Activated T-cell treated with anti-CD3 and anti-CD28 coated beads for 4 hours (primary cell): Measurements from ENCODE around the gene B4GAT1.
"Not testable (repeated sequence)": the region's sequence is repeated elsewhere in the genome, so short reads cannot be mapped to it uniquely, and the experiment has no call there.

Experiments used
- DNase-seq: peaks from one replicate; pipeline ENCODE4 v3.0.0-alpha.2; 2020

The B4GAT1 gene

DNA sequence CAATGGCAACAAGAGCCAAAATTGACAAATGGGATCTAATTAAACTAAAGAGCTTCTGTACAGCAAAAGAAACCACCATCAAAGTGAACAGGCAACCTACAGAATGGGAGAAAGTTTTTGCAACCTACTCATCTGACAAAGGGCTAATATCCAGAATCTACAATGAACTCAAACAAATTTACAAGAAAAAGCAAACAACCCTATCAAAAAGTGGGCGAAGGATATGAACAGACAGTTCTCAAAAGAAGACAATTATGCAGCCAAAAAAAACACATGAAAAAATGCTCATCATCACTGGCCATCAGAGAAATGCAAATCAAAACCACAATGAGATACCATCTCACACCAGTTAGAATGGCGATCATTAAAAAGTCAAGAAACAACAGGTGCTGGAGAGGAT lies 27.1 kb downstream of the B4GAT1 start:
- DNase-seq = not testable (repeated sequence)

DNA sequence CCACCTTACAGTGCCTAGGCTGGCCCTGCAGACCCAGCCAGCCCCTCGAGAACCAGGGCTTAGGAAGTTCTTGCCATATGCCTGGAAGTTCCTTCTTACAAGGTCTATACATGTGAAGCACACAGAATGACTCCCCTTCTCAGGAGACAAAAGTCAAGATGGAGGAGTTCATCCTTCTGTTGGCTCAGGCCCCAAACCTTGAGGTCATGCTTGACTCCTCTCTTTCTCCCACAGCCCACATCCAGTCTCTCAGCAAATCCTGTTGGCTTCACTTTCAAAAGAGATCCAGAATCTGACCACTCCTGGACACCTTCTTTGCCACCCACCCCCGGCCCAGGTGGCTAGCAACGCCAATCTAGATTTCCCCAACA lies 28.8 kb downstream of the B4GAT1 start:
- no peak for DNase-seq

DNA sequence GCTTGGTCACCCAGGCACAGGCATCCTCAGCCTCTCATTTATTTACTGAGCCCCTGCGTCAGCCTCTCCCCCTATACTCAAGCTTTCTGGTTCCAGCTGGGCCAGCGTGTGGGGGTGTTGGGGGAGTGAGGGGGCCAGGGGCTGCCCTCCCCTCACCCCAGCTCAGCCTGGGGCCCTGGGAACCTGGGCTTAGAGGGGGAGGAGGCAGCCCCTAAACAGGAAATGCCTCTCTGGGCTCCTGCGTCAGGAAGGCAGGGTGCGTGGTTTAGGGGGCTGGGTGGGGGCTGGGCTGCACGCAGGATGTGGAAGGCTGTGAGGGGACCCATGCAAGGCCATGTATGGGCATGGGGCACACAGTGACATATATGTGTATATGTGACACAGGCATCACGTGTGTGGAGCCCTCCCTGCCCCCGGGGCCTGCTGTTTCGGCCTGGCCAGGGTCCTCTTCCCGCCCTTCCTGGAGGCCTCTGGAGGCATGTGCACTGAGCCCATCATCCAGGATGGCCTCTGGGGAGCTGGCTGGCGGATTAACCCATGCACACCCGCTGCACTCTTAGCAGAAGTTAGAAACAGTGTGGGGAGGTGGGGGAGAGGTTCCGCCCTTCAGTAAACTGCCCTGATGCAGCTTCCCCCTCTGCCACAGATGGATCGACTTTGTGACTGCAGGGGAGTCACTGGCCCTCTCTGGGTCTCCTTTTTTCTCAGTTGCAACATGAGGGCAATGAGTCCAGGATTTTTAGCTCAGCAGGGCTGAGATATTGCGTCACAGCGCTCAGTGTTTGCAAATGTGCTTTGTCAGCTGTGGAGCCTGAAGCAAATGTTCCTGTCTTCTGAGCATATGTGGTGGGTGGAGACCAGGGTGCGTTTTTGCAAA lies 29.5 kb downstream of the B4GAT1 start:
- DNase-seq = no peak

DNA sequence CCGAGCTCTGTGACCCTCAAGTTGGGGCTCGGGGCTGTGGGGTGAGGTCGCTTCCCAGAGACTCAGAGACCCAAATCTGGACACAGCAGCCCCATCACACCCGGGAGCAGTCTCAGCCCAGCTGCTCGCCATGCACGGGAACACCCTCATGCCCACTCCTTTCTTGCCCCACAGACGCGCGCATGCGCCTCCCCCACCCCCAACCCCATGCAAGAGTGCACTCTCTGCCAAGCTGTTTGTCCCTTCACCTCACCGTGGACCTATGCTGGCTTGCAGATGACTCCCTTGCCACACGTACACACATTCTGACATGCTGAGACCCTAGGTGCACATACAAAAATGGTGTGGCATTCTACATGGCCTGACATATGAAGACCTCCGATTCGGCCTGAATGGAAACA lies 30.1 kb downstream of the B4GAT1 start:
- DNase-seq = no peak

DNA sequence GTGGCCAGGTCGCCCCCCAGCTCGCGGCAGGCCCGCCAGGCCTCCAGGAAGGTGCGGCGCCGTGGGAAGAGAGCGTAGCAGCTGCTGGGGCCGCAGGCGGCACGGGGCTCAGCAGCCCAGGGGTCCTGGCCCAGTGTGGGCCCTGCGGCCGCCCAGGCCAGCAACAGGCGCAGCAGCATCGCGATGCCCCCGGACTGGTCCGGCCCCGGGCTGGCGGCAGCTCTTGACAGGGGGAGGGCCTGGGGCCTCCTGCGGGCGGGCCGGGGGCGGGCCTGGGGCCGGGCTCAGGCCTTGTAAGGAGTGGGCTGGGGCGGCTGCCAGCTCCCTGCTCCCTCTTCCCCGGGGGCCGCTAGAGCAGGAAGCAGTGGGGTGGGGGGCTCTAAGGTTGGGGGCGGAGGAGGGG lies 30.6 kb downstream of the B4GAT1 start, which contains the start of gene CD248:
Gene CD248 (minus strand): TSS at position 196 of the 403 bp plus-strand sequence. CDS start 17 bp downstream, at position 179.
- DNase-seq = no peak

DNA sequence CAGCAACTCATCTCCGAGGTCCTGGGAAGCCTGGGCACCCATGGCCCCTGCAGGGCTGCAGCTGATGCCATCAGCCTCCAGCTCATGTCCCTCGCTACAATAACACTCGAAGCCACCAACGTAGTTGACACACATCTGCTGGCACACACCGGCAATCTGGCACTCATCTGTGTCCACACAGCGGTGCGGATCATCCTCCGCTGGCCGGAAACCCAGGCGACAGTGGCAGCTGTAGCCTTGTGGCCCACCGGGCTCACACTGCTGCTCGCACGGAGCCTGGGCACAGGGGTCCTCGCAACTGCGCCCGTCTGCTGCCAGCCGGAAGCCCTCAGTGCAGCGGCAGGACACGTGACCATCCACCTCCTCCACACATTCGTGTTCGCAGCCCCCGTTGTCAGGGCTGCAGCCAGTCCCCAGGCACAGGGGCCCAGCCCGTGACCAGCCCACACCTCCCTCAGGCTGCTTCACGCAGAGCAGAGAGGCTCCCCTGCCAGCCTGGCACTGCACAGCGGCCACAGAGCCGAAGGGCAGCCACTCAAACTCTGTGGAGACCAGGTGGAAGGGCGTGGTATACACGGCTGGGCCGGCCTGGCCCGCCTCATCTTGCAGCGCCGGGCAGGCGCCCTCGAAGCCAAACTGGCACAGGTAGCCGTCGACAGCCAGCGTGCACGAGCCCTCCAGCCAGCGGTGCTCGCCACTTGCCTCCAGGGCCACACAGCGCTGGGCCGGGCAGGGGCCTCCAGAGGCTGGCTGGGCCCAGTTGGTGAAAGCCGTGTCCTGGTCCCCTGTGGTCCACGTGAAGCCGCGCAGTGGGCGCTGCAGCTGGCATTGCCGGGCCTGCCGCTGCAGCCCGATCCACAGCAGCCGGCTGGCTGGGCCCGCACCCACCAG lies 31.3 kb downstream of the B4GAT1 start:
- DNase-seq = no peak

DNA sequence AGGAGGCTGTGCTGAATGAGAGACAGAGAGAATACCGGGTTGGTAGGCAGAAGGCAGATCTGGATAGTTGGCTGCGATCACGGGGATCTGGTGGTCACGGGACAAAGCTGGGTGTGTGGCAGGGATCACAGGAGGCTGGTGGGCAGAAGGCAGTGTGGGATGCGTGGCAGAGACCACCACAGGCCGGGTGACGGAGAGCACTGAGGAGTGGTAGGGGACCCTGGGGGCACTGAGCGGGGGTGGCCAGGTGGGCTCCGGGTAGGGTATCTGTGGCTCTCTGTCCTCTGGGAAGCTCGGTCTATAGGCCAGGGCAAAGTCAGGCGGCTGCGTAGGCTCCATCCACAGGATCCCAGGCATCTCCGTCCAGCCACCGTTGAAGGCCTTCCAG lies 31.9 kb downstream of the B4GAT1 start:
- DNase-seq = no peak

DNA sequence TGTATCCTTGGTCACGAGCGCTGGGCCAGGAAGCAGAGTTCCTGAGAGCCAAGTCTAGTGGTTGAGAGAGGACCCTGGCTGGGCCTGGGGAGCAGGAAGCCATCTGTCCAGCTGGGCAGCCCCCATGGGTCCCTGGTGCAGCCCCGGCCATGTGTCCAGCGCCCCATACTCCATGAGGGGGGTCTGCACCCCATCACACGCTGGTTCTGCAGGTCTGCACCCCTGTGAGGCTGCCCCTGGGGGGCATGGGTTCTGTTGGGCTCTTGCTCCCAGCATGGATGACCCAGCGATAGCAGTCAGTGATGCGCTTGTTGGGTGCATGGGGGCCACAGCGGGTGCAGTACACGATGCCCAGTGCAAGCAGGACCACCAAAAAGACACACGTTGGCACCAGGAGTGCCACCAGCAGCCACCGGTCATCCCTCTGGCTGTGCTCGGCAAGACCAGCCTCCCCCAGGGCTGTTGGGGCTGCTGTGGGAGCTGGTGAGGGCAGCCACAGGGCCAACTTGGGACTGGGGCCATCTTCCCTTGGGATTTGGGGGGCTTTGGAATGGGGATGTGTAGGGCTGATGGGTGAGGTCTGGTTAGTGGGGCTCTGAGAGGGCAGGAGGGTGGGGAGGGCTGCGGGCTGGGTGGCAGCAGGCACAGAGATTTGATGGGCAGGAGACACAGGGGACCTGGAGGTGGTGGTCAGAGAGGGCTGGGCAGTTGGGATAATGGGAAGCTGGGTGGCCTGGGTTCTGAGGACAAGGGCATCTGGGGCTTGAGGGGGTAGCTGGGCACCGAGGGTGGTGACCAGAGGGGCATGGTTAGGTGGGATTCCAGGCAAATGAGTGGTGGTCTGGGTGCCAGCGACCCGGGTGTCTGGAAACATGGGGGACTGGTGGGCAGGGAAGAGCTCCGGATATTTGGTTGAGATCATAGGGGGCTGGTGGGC lies 32.6 kb downstream of the B4GAT1 start:
- DNase-seq = no peak

DNA sequence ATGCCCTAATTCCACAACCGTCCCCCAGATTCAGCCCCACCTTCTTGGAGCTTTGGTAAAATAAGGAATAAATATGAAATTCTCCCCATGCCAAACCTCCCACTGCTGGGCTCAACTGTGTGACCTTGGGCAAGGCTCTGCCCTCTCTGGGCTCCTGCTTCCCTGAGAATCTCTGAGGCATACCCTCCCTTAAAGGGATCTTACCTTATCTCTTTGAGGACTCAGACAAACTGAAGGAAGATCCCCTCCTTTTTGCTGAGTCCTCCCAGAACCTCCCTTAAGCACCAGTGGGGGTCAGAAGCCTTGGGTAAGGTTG lies 33.3 kb downstream of the B4GAT1 start:
- no peak for DNase-seq

DNA sequence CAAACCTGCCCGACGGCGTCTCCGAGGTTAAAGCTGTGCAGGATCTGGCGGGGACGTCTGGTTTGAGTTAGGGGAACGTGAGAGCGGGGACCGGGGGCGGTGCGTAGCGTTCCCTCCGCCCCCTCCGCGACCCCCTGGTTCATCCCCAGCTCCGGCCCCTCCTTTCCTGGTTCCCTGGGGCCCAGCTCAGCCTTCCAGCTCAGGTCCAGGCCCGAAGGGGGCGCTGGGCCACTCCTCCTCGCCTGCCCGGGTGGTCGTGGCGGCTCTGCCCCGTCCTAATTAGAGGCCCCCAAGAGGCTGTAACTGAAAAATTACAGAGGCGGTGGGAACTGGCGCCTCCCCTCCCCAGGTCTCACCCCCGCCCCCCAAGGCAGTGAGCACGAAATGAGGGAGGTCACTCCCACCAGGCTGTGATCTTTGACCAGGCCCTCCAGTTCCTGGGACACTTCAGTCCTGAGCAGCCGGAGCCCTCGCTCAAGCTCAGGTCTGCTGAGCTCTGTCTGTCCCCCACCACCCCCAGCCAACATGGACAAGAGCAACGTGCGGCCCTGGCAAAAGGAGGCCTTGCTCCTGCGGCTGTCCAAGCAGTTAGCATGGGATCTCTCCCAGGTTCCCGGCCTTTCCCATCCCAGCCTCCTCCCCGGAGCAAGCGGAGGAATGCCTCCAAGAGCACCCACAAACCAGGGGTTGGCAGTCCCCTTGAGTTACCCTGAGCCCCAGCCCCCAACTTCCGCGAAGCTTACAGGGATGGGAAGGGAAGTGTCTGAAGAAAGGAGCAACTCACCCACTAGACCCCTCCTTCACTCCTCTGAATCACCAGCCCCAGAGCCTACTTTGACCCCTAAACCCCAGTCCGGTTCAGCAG lies 33.9 kb downstream of the B4GAT1 start:
- DNase-seq = no peak

DNA sequence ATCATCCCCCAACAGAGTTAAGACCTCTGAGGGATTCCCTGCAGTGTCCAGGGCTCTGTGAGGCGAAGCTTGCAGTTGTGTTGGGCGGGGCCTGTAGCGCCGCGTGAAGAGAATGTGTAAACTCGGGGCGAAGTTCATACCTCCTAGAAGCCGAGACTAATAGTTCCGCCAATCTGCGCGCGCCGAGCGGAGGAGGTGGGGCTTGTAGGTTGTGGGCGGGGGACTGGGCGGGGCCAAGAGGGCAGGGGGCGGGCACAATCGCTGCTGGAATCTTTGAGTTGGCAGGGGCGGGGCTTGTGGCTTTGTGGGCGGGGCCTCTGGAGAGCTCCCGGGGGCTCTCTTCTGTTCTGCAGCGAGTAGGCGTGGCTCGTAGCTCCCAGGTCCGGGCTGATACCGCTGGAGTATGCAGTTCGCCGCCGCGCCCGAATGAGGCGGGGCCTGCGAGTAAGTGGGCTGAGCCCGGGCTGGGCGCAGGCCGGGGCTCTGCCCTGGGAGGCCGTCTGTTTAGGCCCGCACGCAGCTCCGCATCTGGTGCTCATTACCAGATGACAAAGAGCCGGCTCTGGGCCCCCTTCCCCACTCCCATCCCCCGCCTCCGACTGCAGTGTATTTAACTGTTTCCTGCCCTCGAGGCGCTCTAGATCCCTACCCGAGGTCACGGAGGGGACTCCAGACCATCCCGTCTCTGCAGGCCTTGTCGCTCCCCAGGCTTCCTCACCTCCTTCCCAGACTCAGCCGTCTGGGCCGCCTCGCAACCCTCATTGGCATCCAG lies 34.7 kb downstream of the B4GAT1 start:
- peak; percentile 97 for DNase-seq

DNA sequence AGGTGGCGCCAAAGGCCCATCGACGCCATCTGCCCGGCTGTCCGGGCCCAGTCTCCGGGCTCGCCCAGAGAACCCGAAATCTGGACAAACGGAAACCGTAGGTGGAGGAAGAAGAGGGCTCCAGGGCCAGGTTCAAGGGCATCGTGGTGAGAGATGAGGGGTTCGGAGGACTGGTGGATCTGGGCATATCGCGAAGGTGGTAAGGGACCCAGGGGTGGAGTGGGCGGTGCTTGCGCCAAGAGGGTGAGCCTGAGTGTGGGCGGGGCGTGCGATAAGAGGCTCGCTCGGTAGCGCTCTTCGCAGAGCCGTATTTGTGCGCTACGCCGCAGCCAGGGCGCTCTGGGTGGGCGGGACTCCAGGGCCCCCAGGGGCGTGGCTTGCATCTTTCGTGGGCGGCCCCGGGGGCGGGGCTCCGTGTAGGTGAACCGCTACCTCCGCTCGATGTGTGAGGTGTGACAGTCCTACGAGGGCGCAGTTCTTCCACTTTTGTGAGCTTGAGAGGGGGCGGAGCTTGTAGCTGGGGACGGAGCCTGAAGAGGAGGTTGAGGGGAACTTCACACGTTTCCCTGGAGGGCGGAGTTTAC lies 35.4 kb downstream of the B4GAT1 start:
- DNase-seq = peak; percentile 99

DNA sequence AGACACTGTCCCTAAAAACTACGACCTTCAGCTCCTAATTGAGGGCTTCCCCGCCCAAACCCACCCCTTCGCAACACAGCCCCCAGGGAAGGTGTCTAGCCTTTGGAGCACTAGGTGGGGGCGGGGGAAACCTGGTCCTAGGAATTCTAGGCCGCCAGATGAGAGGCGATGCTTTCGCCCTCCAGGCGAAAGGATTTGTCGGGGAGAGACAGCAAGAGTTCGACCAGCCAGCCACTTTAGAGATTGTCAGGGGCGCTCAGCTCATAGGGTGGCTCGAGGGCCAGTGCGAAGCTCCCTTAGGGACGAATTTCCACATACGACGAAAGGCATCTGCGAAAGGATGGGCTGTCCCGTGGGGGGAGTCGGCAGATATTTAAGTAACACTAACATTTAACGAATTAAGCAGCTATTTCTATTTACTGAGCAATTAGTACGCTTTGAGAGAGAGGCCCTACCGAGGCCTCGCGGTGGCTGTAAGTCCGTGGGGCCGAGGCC lies 35.9 kb downstream of the B4GAT1 start:
- DNase-seq = no peak

DNA sequence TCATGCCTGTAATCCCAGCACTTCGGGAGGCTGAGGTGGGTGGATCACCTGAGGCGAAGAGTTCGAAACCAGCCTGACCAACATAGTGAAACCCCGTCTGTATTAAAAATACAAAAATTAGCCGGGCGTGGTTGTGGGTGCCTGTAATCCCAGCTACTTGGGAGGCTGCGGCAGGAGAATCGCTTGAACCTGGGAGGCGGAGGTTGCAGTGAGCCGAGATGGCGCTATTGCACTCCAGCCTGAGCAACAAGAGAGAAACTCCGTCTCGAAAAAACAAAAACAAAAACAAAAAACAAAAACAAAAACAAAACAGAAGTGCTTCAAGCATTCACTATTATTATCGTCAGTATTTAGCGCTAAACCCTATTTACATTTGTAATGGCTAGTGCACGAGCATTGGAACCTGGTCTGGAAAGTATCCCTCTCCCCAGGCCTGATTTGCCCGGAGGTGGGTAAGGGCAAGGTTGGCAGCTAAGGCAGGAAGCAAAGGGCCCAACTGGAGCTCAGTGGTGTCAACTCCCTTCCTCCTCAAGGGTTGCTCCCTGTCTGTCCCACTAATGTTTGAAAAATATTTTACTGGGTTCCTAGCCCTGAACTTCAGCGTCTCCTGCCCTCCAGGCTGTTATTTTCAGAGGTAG lies 36.5 kb downstream of the B4GAT1 start:
- not testable (repeated sequence) for DNase-seq

DNA sequence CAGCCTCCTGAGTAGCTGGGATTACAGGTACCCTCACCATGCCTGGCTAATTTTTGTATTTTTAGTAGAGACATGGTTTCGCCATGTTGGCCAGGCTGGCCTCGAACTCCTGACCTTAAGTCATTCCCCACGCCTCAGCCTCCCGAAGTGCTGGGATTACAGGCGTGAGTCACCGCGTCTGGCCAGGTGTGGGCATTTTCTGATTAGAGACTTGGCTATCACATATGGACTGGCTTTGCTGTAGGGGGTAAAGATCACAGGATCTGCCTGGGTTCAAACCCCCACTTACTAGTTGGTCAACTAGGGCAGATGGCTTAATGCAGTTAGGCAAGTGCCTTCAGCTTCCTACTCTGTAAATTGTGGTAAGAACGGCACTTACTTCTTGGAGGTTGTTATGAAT lies 37.1 kb downstream of the B4GAT1 start:
- DNase-seq = no peak

DNA sequence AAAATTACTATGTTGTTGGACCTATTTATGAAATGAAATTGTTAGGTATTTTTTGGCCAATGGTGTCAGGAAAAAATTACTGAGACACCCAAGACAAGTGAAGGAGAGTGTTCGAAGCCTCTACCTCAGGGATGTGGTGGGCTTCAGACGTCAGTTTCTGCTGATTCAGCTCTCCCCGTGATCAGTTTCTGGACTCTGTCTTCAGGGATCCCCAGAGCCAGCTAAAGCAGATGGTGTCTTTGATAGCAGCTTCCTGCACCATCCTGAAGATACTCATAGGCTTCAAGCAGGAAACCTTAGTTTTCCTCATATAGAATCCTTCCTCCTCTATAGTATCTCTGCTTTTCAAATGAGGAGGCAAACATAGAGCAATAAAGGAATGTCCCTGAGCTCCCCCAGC lies 38.0 kb downstream of the B4GAT1 start:
- no peak for DNase-seq

DNA sequence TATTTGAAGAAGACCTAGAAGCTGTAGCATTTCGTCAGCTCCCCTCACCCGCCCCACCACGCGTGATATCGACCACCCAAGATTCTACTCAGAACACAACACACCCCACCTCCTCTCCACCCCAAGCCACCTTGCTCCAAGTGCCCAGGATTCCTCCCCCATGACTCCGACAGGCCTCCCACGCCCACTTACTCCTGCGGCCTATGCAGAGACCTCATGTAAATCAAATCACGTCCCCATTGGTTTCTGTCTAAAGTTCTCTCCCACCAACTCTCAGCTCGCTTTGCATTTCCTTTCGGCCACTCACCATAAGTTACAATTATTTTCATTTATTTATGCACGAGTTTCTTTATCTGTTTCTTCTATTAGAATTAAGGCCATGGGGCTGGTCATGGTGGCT lies 44.8 kb downstream of the B4GAT1 start:
- no peak for DNase-seq

DNA sequence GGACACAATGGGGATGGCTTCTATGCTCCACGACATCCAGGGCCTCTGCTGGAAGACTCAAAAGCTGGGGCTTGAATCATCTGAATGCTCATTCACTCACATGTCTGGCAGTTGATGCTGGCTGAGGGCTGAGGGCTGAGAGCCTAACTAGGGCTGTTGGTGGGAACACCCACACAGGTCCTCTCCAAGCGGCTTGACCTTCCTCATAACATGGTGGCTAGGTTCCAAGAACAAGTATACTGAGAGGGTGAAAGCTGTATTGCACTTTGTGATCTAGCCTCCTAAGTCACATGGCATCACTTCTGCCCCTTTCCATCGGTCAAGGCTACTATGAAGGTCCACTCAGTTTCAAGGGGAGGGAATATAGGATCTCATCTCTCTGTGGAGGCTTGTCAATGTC lies 48.2 kb downstream of the B4GAT1 start:
- no peak for DNase-seq

DNA sequence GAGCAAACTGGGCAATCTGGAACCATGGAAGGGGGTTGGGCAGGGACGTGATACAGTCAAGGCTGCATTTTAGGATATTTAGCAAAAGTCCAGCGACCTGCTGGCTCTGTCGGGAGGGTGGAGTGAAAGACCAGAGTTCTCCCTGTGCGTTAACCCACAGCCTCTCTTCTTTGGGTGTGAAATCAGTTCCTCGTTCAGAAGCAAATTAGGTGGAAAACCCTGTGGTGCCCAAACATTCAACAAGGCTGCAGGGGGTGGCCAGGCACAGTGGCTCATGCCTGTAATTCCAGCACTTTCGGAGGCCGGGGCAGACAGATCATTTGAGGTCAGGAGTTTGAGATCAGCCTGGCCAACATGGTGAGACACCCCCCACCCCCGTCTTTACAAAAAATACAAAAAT lies 49.8 kb downstream of the B4GAT1 start:
- DNase-seq = no peak
